ENCODE measurements around the gene PSMD2.

DNA sequence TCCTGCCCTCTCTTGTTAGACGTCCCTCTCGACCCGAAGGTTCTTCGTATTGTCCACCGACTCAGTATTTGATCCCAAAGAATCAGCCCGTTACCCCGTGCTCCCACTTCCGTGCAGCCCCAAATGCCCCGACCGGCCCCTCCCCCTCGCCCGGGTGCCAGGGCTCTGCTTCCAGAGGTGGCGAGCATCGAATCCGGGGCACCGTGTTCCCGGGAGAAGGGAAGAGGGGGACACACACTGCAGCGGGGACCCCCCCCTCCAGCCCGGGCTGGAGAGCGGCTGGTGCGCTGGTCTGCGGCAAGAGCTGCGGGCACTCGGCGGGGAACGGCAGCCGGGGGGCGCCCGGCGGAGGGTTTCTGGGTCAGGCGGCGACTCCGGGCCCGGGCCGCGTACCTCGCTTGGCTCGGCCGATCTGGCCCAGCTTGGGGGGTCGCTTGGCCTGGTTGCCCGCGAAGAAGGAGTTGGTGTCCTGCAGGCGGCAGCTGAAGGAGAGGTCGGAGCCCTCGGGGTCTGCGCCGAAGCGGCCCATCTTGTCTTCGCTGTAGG is 38.2 kb upstream of the PSMD2 start:
- TF ChIP-seq POLR2AphosphoS5 (IDR thresholded peaks at IDR 0.05; ENCODE audit: insufficient read depth in 1 of 2, low read depth in 1 of 2): no peak
- TF ChIP-seq, protein P1, sequence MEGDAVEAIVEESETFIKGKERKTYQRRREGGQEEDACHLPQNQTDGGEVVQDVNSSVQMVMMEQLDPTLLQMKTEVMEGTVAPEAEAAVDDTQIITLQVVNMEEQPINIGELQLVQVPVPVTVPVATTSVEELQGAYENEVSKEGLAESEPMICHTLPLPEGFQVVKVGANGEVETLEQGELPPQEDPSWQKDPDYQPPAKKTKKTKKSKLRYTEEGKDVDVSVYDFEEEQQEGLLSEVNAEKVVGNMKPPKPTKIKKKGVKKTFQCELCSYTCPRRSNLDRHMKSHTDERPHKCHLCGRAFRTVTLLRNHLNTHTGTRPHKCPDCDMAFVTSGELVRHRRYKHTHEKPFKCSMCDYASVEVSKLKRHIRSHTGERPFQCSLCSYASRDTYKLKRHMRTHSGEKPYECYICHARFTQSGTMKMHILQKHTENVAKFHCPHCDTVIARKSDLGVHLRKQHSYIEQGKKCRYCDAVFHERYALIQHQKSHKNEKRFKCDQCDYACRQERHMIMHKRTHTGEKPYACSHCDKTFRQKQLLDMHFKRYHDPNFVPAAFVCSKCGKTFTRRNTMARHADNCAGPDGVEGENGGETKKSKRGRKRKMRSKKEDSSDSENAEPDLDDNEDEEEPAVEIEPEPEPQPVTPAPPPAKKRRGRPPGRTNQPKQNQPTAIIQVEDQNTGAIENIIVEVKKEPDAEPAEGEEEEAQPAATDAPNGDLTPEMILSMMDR (IDR thresholded peaks at IDR 0.05): no peak

Measured in vagina (tissue), 2 donors.